ENCODE measurements around the gene POU2F1. TPM values are rescaled to one million over a fixed set of nuclear protein-coding genes. Genes with fewer than 3 reads are reported as not detected.
A peak's percentile ranks its signal among the peaks of the same experiment; 100 is the strongest.

Gene POU2F1
- total RNA-seq, 4 donors from 2014 or later, result 21.0 to 33.7 (median 21.8) TPM

DNA sequence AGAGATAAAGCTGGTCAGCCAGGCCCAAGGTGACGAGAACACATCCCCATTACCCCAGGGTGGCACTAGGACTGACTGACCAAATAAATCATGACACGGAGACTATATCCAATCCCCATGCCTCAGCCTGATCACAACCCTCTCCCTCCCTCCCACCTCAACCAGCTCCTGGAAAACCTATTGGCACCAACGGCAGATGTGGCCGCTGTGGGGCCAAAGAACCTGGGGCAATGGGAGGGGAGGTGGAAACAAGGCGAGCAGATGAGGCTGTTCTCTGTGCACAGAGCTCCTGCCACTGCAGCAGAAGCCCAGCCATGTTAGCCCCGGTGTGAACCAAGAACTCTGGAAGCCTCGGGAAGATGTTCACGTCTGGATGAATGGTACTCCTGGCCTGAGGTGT lies 220.1 kb downstream of the POU2F1 start:
- Histone ChIP-seq H3K9me3 (peaks cover 0 to under 1% (median 0%) of the 10 kb centered on the region in 4 donors), H3K4me3 (no peak overlapping the region), H3K27ac (no peak overlapping the region), H3K36me3 (no peaks in the 10 kb centered on the region), H3K27me3 (peaks cover 0 to 15% of the 10 kb centered on the region in 2 donors), H3K4me1 (peaks cover 0 to 13% (median 5%) of the 10 kb centered on the region in 4 donors)
- WGBS, 2 donors, result 93 to 95% methylated on average over 8 of the region's 8 CpGs
- DNase-seq (ENCODE audit: low spot score in 2 of 2), result no peak
- TF ChIP-seq EP300 (IDR thresholded peaks at IDR 0.05) (no peak), POLR2A (IDR thresholded peaks at IDR 0.05) (no peak), CTCF (IDR thresholded peaks at IDR 0.05) (no peak)

- 96 to 98% methylated on average over 3 of the region's 3 CpGs for WGBS, 2 donors
- Histone ChIP-seq H3K4me1 (peaks cover 0 to 13% (median 5%) of the 10 kb centered on the region in 4 donors), H3K27ac (no peak overlapping the region), H3K27me3 (peaks cover 0 to 15% of the 10 kb centered on the region in 2 donors), H3K4me3 (no peak overlapping the region), H3K36me3 (no peaks in the 10 kb centered on the region), H3K9me3 (no peaks in the 10 kb centered on the region)
- DNase-seq (ENCODE audit: low spot score in 2 of 2), result no peak
- TF ChIP-seq EP300 (IDR thresholded peaks at IDR 0.05) (no peak), CTCF (IDR thresholded peaks at IDR 0.05) (no peak), POLR2A (IDR thresholded peaks at IDR 0.05) (no peak)
Observed at GRCh38 chr1:167441222-167441621, 220.5 kb downstream of the POU2F1 start.

DNA sequence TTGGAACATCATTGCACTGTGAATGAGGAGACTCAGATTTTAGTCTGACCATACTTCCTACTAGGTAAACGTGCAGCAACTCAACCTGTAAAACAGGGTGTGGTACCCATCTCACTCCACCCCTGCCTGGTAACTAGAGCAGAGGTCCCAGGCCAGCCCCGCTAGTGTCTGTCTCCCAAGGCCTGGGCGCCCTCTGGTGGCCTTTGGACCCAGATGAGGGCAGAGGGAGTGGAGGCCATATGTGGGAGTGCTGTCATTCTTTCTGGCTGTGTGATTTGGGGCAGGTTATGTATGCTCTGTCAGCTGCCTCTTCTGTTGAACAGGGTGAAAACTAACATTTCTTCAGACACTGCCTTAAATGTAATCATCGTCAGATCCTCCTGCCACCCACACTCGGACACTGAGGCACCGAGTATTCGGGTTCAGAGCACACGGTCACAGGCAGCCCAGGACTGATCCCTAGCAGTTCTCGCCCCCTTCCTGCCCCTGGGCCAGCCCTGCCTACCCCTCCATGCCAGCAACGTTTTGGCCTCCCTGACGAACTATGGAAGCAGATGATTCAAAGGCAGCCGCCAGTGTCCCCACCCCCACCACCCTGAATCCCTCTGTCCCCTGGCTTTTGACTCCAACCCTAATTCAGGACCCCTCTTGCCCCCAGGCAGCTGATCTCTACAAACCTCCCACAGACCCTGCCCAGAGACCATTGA lies 221.6 kb downstream of the POU2F1 start:
- 42 to 43% methylated on average over 11 to 12 of the region's 12 CpGs for WGBS, 2 donors
- no peaks in the 10 kb centered on the region for H3K9me3 ChIP-seq
- H3K4me1 ChIP-seq, result peaks cover 0 to 13% (median 5%) of the 10 kb centered on the region in 4 donors
- no peak overlapping the region for H3K4me3 ChIP-seq
- peaks cover 0 to 15% of the 10 kb centered on the region in 2 donors for H3K27me3 ChIP-seq
- peak; percentile 74 to 88 for DNase-seq (ENCODE audit: low spot score in 2 of 2)
- peak; percentile 67 to 86 (median 77) for TF ChIP-seq CTCF (IDR thresholded peaks at IDR 0.05)
- no peak for TF ChIP-seq EP300 (IDR thresholded peaks at IDR 0.05)
- TF ChIP-seq POLR2A (IDR thresholded peaks at IDR 0.05), result no peak
- H3K36me3 ChIP-seq, result no peaks in the 10 kb centered on the region
- H3K27ac ChIP-seq, result no peak overlapping the region

DNA sequence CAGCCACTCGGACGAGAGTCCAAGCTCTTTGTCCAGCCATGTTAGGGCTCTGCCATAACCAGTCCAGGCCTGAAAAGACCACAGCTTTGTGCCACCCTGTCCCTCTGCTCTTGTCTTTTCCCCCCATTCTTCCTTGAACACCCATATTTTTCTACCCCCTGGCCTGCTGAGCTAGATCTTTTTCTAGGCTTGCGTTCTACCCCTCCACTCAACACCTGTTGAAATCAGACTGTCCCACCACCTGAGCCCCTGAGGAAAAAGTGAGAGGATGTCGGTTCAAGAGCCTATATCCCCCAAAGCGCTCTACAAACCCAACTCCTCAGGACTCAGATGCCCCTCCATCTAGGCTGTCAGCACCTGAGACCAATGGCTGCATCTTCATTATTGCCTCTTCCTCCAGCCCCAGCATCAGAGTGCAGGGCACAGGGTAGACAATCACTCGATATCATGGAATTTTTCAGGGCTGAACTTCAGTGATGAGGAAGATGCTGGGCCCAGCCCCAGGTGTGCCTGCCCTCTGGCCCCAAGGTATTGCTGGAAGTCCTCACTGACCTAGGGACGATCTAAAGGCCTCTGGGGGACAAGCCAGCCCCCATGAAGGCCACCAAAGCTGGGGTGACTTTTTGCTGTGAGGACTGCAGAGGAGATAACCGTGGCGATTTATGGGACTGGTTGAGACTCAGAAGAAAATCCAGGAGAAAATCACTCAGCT lies 222.3 kb downstream of the POU2F1 start:
- 81 to 86% methylated on average over 9 of the region's 9 CpGs for WGBS, 2 donors
- no peaks in the 10 kb centered on the region for H3K9me3 ChIP-seq
- TF ChIP-seq POLR2A (IDR thresholded peaks at IDR 0.05), result no peak
- H3K36me3 ChIP-seq, result no peaks in the 10 kb centered on the region
- H3K27me3 ChIP-seq, result peaks cover 0 to 15% of the 10 kb centered on the region in 2 donors
- H3K4me1 ChIP-seq, result peaks cover 0 to 13% (median 5%) of the 10 kb centered on the region in 4 donors
- H3K27ac ChIP-seq, result no peak overlapping the region
- H3K4me3 ChIP-seq, result no peak overlapping the region
- no peak for DNase-seq (ENCODE audit: low spot score in 2 of 2)

- no peaks in the 10 kb centered on the region for H3K9me3 ChIP-seq
- DNase-seq (ENCODE audit: low spot score in 2 of 2), result no peak
- no peaks in the 10 kb centered on the region for H3K36me3 ChIP-seq
- peaks cover 0 to 12% (median 5%) of the 10 kb centered on the region in 4 donors for H3K4me1 ChIP-seq
- 83 to 87% methylated on average over 5 of the region's 5 CpGs for WGBS, 2 donors
- TF ChIP-seq EP300 (IDR thresholded peaks at IDR 0.05) (no peak), CTCF (IDR thresholded peaks at IDR 0.05) (no peak), POLR2A (IDR thresholded peaks at IDR 0.05) (no peak)
- H3K27me3 ChIP-seq, result peaks cover 0 to 7% of the 10 kb centered on the region in 2 donors
- H3K4me3 ChIP-seq, result no peak overlapping the region
- no peak overlapping the region for H3K27ac ChIP-seq
Observed at GRCh38 chr1:167443757-167444156, 223.1 kb downstream of the POU2F1 start.

Measured in tibial nerve (tissue), 4 donors.